Pulmonary artery endothelial cell (primary cell): Measurements from ENCODE around the gene ACTL6B. TPM values are rescaled to one million over a fixed set of nuclear protein-coding genes. Genes with fewer than 3 reads are reported as not detected.

Experiments used
- DNase-seq: peaks from one replicate; pipeline ENCODE4 v3.0.0-alpha.2; 2011; ENCODE audit warnings: low read depth, low spot score
- total RNA-seq: library from RNA; depleted of rRNA; stranded (reverse); fragments of >200 nt; gene quantifications from 2 replicates; pipeline ENCODE4 v1.2.3, GENCODE V29; 2014

The ACTL6B gene
- total RNA-seq, 1 donor from 2014 or later, result not detected

DNA sequence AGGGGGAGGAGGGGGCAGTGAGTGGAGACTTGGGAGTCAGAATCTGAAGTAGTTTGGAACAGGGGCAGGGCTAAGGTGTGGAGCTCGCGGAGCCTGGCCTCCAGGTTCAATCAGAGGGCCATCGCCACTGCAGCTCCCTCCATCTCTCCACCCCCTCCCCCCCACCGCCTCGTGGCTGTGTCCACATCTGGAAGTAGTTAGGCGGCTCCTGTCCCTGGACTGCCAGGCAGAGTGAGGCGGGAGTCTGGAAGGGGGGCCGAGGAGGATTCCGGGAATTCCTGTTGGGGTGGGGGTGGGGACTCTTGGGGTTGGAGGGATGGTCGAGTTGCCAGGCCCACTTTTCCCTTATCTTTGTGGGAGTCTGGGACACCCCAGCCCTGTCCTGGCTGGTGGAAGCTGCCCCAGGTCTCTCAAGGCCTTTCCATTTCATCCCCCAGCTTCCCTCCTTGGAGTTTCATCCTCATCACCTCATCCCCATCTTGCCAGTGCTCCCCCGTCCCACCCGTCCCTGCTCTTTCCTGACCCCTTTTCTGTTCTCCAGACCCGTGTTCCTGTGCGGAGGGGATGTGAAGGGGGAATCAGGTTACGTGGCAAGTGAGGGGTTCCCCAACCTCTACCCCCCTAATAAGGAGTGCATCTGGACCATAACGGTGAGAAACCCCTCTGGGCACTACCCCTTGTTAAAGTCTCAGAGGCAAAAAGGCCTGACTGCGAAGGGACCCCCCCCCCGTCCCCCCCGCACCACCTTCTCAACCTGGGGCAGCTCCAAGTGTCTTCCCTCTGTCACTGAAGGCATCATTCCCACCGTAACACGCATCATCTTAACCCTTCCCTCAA lies 53.1 kb downstream of the ACTL6B start:
- DNase-seq, result no peak

DNA sequence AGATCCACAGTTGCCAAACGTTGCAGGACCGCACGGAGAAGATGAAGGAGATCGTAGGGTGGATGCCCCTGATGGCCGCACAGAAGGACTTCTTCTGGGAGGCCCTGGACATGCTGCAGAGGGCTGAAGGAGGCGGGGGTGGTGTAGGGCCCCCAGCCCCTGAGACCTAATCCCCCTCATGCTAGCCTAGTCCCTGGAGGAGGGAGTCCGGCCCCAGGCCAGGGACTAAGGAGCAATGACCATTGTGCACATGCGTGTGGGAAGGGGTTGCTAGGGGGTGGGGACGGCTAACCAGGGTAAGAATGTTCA lies 55.6 kb downstream of the ACTL6B start:
- DNase-seq, result no peak

DNA sequence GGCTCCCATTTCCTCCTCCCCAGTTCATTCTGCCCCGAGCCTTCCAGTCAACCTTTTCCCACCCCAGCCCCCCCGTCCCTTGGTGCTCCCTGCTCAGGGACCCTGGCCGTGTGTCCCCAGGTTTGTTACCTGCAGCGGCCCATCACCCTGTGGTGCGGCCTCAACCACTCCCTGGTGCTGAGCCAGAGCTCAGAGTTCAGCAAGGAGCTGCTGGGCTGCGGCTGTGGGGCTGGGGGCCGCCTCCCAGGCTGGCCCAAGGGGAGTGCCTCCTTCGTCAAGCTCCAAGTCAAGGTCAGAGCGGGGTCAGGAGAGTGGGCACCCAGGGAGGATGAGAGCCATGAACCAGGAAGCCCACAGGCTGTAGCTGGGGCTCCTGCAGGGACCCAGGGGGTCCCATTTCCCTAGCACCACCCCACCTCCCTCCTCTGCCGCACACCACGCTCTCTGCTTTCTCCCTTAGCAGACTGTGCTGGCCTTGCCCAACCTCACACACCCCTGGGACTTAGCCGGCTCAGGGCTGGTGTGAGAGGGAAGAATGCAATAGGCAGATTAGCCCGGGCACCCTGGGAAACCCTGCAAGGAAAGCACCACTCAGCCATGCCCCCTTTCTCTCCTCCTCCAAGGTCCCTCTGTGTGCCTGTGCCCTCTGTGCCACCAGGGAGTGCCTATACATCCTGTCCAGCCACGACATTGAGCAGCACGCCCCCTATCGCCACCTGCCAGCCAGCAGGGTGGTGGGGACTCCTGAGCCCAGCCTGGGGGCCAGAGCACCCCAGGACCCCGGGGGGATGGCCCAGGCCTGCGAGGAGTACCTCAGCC lies 56.1 kb downstream of the ACTL6B start:
- DNase-seq, result no peak

DNA sequence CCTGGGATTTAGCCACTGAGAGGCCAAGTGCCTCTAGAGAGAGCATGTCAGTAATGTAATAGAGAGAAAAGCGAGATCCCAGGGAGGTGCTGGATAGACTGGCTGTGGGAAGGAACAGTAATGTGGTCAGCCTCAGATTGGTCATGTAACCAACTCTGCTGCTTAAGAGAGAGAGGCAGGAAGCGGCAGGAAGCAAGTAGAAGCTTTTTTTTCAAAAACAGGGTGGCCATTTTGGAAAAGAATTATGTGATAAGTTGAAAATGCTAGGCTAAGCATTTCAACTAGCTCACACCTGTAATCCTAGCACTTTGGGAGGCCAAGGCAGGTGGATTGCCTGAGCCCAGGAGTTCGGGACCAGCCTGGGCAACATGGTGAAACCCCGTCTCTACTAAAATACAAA lies 57.8 kb downstream of the ACTL6B start:
- DNase-seq, result no peak

DNA sequence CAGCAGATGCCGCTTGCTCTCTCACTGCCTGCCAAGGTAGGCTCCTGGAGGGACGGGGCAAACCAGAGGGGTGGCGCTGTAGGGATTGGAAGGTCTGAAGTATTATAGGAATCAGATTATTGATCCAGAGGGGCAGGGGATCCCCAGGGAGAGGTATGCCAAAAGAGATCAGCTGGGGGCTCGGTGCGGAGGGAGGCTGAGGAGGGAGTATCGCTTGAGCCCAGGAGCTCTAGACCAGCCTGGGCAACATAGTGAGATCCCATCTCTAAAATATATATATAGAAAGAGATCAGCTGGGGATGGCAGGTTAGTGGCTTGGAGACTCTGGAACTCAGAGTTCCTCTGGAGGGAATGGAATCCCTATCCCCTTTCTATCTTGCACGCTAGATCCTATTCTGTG lies 61.1 kb downstream of the ACTL6B start:
- no peak for DNase-seq

Other genes starting within 250 kb of the ACTL6B start
- 0.42 and 0.53 TPM in 2 replicates for gene ZCWPW1, start 227.7 kb downstream of the ACTL6B start, total RNA-seq
- 48.3 and 50.6 TPM in 2 replicates for gene MEPCE, start 226.6 kb downstream of the ACTL6B start, total RNA-seq
- gene PPP1R35, start 220.0 kb downstream of the ACTL6B start, total RNA-seq, result 26.1 and 30.5 TPM in 2 replicates
- 1.2 TPM in 2 replicates for gene SPACDR, start 192.2 kb downstream of the ACTL6B start, total RNA-seq
- gene TSC22D4, start 177.2 kb downstream of the ACTL6B start, total RNA-seq, result 31.1 and 35.0 TPM in 2 replicates
- gene NYAP1, start 172.5 kb downstream of the ACTL6B start, total RNA-seq, result 2.0 and 4.2 TPM in 2 replicates
- gene AGFG2, start 117.2 kb downstream of the ACTL6B start, total RNA-seq, result 27.1 and 36.5 TPM in 2 replicates
- 0.11 TPM in 1 of 2 replicates, not detected in the other for gene SAP25, start 82.5 kb downstream of the ACTL6B start, total RNA-seq
- gene LRCH4, start 70.3 kb downstream of the ACTL6B start, total RNA-seq, result 7.3 and 9.6 TPM in 2 replicates
- gene FBXO24, start 70.1 kb downstream of the ACTL6B start, total RNA-seq, result 0.07 and 0.74 TPM in 2 replicates
- gene PCOLCE, start 54.1 kb downstream of the ACTL6B start, total RNA-seq, result 0.35 and 0.53 TPM in 2 replicates
- gene MOSPD3, start 43.9 kb downstream of the ACTL6B start, total RNA-seq, result 4.3 and 4.6 TPM in 2 replicates
- gene TFR2, start 14.9 kb downstream of the ACTL6B start, total RNA-seq, result 0.33 and 0.85 TPM in 2 replicates
- gene GNB2, start 17.3 kb upstream of the ACTL6B start, total RNA-seq, result 90.3 and 115 TPM in 2 replicates
- 15.8 TPM in 2 replicates for gene GIGYF1, start 37.8 kb upstream of the ACTL6B start, total RNA-seq
- gene POP7, start 49.7 kb upstream of the ACTL6B start, total RNA-seq, result 54.5 and 54.6 TPM in 2 replicates
- gene EPO, start 64.0 kb upstream of the ACTL6B start, total RNA-seq, result not detected in 2 replicates
- gene ZAN, start 77.1 kb upstream of the ACTL6B start, total RNA-seq, result not detected in 2 replicates
- gene EPHB4, start 171.1 kb upstream of the ACTL6B start, total RNA-seq, result 184 and 276 TPM in 2 replicates
- gene SLC12A9, start 196.3 kb upstream of the ACTL6B start, total RNA-seq, result 29.2 and 30.9 TPM in 2 replicates
- gene TRIP6, start 210.9 kb upstream of the ACTL6B start, total RNA-seq, result 61.0 and 71.8 TPM in 2 replicates
- 56.7 and 66.1 TPM in 2 replicates for gene SRRT, start 218.7 kb upstream of the ACTL6B start, total RNA-seq
- gene UFSP1, start 233.3 kb upstream of the ACTL6B start, total RNA-seq, result 2.5 and 2.6 TPM in 2 replicates
- gene ACHE, start 239.4 kb upstream of the ACTL6B start, total RNA-seq, result 0.33 and 0.81 TPM in 2 replicates